ENCODE data around the gene RAB27A. TPM values are rescaled to one million over a fixed set of nuclear protein-coding genes. Genes with fewer than 3 reads are reported as not detected.
"Not testable (repeated sequence)": the region's sequence is repeated elsewhere in the genome, so short reads cannot be mapped to it uniquely, and the experiment has no call there.

RAB27A gene
- total RNA-seq, result 10 to 100 TPM; 40.6 to 59.3 TPM
- long read RNA-seq, donor 1, partial matches to known transcripts, result 1 of 9 reads
- long read RNA-seq, donor 1, other reads (novel, unspliced or antisense), result 4 of 9 reads
- long read RNA-seq, donor 2, transcript RAB27A-201 (7 exons, 3,446 nt), result major isoform, 30 of 36 reads
- long read RNA-seq, donor 2, partial matches to known transcripts, result 1 of 36 reads
- long read RNA-seq, donor 2, other reads (novel, unspliced or antisense), result 5 of 36 reads

- intact Hi-C loops (cut with DNase I), result no loop called here
- DNase-seq (ENCODE audit: low spot score), result peak; percentile 92
Observed at GRCh38 chr15:55289746-55290527, at the start of gene RAB27A. TSS of gene RAB27A (minus strand) at chr15:55289813. CDS start at chr15:55234934, 54,879 bp downstream.

- intact Hi-C loops (cut with DNase I), result no loop called here
- no peak for DNase-seq (ENCODE audit: low spot score)
Observed at GRCh38 chr15:55337160-55337559, 47.5 kb upstream of the RAB27A start.

GRCh38 chr15:55334997-55335396, 45.4 kb upstream of the RAB27A start:
- intact Hi-C loops (cut with DNase I), result no loop called here
- DNase-seq (ENCODE audit: low spot score), result no peak

GRCh38 chr15:55334371-55334770, 44.8 kb upstream of the RAB27A start:
- DNase-seq (ENCODE audit: low spot score), result no peak
- intact Hi-C loops (cut with DNase I), result no loop called here

- intact Hi-C loops (cut with DNase I), result no loop called here
- no peak for DNase-seq (ENCODE audit: low spot score)
Observed at GRCh38 chr15:55327387-55327786, 37.8 kb upstream of the RAB27A start.

- intact Hi-C loops (cut with DNase I), result no loop called here
- DNase-seq (ENCODE audit: low spot score), result no peak
Observed at GRCh38 chr15:55322467-55322866, 32.9 kb upstream of the RAB27A start.

GRCh38 chr15:55320963-55321362, 31.4 kb upstream of the RAB27A start:
- DNase-seq (ENCODE audit: low spot score), result no peak
- intact Hi-C loops (cut with DNase I), result no loop called here

GRCh38 chr15:55320238-55320550, 30.6 kb upstream of the RAB27A start:
- intact Hi-C loops (cut with DNase I), result no loop called here
- no peak for DNase-seq (ENCODE audit: low spot score)

- intact Hi-C loops (cut with DNase I), result no loop called here
- DNase-seq (ENCODE audit: low spot score), result no peak
Observed at GRCh38 chr15:55319537-55320237, 30.1 kb upstream of the RAB27A start.

GRCh38 chr15:55318588-55319494, 29.2 kb upstream of the RAB27A start, which contains the start of the genes PIGB and PIGBOS1:
TSS of gene PIGB (plus strand) at chr15:55319222. CDS start at chr15:55319251, 29 bp downstream.
TSS of gene PIGBOS1 (minus strand) at chr15:55319123. CDS start at chr15:55317792, 1,331 bp downstream.
- peak; percentile 96 for DNase-seq (ENCODE audit: low spot score)
- intact Hi-C loops (cut with DNase I), result no loop called here

- intact Hi-C loops (cut with DNase I), result not testable (repeated sequence)
Observed at GRCh38 chr15:55302801-55303200, 13.2 kb upstream of the RAB27A start.

GRCh38 chr15:55297315-55297714, 7.7 kb upstream of the RAB27A start:
- no peak for DNase-seq (ENCODE audit: low spot score)
- intact Hi-C loops (cut with DNase I), result no loop called here

More at GRCh38 chr15:55302801-55303200, 13.2 kb upstream of the RAB27A start:
- not testable (repeated sequence) for DNase-seq (ENCODE audit: low spot score)

GRCh38 chr15:55290528-55291057, 980 bp upstream of the RAB27A start:
- intact Hi-C loops (cut with DNase I), result no loop called here
- DNase-seq (ENCODE audit: low spot score), result peak; percentile 96

GRCh38 chr15:55289011-55289745, 435 bp downstream of the RAB27A start:
- no peak for DNase-seq (ENCODE audit: low spot score)
- intact Hi-C loops (cut with DNase I), result no loop called here

GRCh38 chr15:55288006-55288717, 1.5 kb downstream of the RAB27A start:
- intact Hi-C loops (cut with DNase I), result no loop called here
- DNase-seq (ENCODE audit: low spot score), result no peak

GRCh38 chr15:55286442-55287189, 3.0 kb downstream of the RAB27A start:
- not testable (repeated sequence) for DNase-seq (ENCODE audit: low spot score)

GRCh38 chr15:55284426-55284825, 5.2 kb downstream of the RAB27A start:
- DNase-seq (ENCODE audit: low spot score), result no peak
- intact Hi-C loops (cut with DNase I), result no loop called here

More at GRCh38 chr15:55286442-55287189, 3.0 kb downstream of the RAB27A start:
- intact Hi-C loops (cut with DNase I), result not testable (repeated sequence)
